Activated T-helper 1 cell treated with anti-CD3 and anti-CD28 coated beads, Interleukin-2, amount 50 U/mL, for 16 hours (primary cell): ENCODE measurements around the gene MYO5C.
"Not testable (repeated sequence)": the region's sequence is repeated elsewhere in the genome, so short reads cannot be mapped to it uniquely, and the experiment has no call there.

ENCODE experiments used
- DNase-seq, 2 donors: peaks; one replicate each; pipeline ENCODE4 v3.0.0-alpha.2; 2020; ENCODE audit warnings: low read depth in 1 of 2, low spot score in 1 of 2

The MYO5C gene

GRCh38 chr15:52308446-52309153, 13.0 kb upstream of the MYO5C start:
- no peak for DNase-seq

GRCh38 chr15:52307847-52308246, 12.2 kb upstream of the MYO5C start:
- no peak for DNase-seq

- DNase-seq = no peak
Observed at GRCh38 chr15:52306270-52306669, 10.7 kb upstream of the MYO5C start.

GRCh38 chr15:52303093-52303772, 7.6 kb upstream of the MYO5C start:
- no peak for DNase-seq

- no peak for DNase-seq
Observed at GRCh38 chr15:52301265-52301847, 5.8 kb upstream of the MYO5C start.

- DNase-seq = no peak
Observed at GRCh38 chr15:52294881-52295420, 653 bp downstream of the MYO5C start.

GRCh38 chr15:52292780-52293392, 2.7 kb downstream of the MYO5C start:
- DNase-seq = no peak

- no peak for DNase-seq
Observed at GRCh38 chr15:52291204-52291603, 4.4 kb downstream of the MYO5C start.

GRCh38 chr15:52290800-52291199, 4.8 kb downstream of the MYO5C start:
- DNase-seq = no peak

- DNase-seq = no peak
Observed at GRCh38 chr15:52290329-52290728, 5.3 kb downstream of the MYO5C start.

GRCh38 chr15:52289629-52290081, 5.9 kb downstream of the MYO5C start:
- DNase-seq = no peak

GRCh38 chr15:52288986-52289385, 6.6 kb downstream of the MYO5C start:
- no peak for DNase-seq

- no peak for DNase-seq
Observed at GRCh38 chr15:52288051-52288942, 7.3 kb downstream of the MYO5C start.

- DNase-seq = no peak
Observed at GRCh38 chr15:52287114-52287513, 8.5 kb downstream of the MYO5C start.

GRCh38 chr15:52285941-52286340, 9.7 kb downstream of the MYO5C start:
- DNase-seq = not testable (repeated sequence)

- no peak for DNase-seq
Observed at GRCh38 chr15:52284164-52284563, 11.4 kb downstream of the MYO5C start.

- DNase-seq = no peak
Observed at GRCh38 chr15:52283281-52283680, 12.3 kb downstream of the MYO5C start.

- DNase-seq = no peak
Observed at GRCh38 chr15:52282418-52282817, 13.2 kb downstream of the MYO5C start.

- no peak for DNase-seq
Observed at GRCh38 chr15:52281085-52282035, 14.2 kb downstream of the MYO5C start.
